Activated CD8-positive, alpha-beta memory T cell treated with anti-CD3 and anti-CD28 coated beads for 24 hours (primary cell): ENCODE data around the gene REL.
"Not testable (repeated sequence)": the region's sequence is repeated elsewhere in the genome, so short reads cannot be mapped to it uniquely, and the experiment has no call there.

Experiments used
- DNase-seq: peaks from one replicate; pipeline ENCODE4 v3.0.0-alpha.2; 2020

REL gene

GRCh38 chr2:60868589-60869273 lies 12.6 kb upstream of the REL start:
- peak; percentile 43 for DNase-seq

- DNase-seq: no peak
Observed at GRCh38 chr2:60872510-60872928, 8.9 kb upstream of the REL start.

GRCh38 chr2:60873381-60873780 lies 8.0 kb upstream of the REL start:
- no peak for DNase-seq

- DNase-seq: no peak
Observed at GRCh38 chr2:60875520-60875919, 5.9 kb upstream of the REL start.

- DNase-seq: no peak
Observed at GRCh38 chr2:60880643-60881046, 729 bp upstream of the REL start.

GRCh38 chr2:60882971-60883753 lies 1.8 kb downstream of the REL start:
- DNase-seq: no peak

GRCh38 chr2:60883896-60884295 lies 2.5 kb downstream of the REL start:
- DNase-seq: no peak

GRCh38 chr2:60884800-60885199 lies 3.4 kb downstream of the REL start:
- DNase-seq: no peak

GRCh38 chr2:60885683-60886082 lies 4.3 kb downstream of the REL start:
- DNase-seq: no peak

GRCh38 chr2:60886991-60887390 lies 5.6 kb downstream of the REL start:
- DNase-seq: no peak

- DNase-seq: no peak
Observed at GRCh38 chr2:60888853-60889252, 7.5 kb downstream of the REL start.

- not testable (repeated sequence) for DNase-seq
Observed at GRCh38 chr2:60889581-60890392, 8.4 kb downstream of the REL start.

GRCh38 chr2:60890393-60890707 lies 9.0 kb downstream of the REL start:
- no peak for DNase-seq

GRCh38 chr2:60891180-60891579 lies 9.8 kb downstream of the REL start:
- DNase-seq: no peak

- no peak for DNase-seq
Observed at GRCh38 chr2:60898567-60898966, 17.2 kb downstream of the REL start.

GRCh38 chr2:60899230-60899891 lies 18.0 kb downstream of the REL start:
- DNase-seq: no peak

GRCh38 chr2:60899892-60900249 lies 18.5 kb downstream of the REL start:
- DNase-seq: no peak

GRCh38 chr2:60901296-60901695 lies 19.9 kb downstream of the REL start:
- DNase-seq: not testable (repeated sequence)

- DNase-seq: not testable (repeated sequence)
Observed at GRCh38 chr2:60905867-60906266, 24.5 kb downstream of the REL start.

- DNase-seq: no peak
Observed at GRCh38 chr2:60906395-60906794, 25.0 kb downstream of the REL start.

- no peak for DNase-seq
Observed at GRCh38 chr2:60907329-60907728, 26.0 kb downstream of the REL start.

GRCh38 chr2:60925994-60926740 lies 44.8 kb downstream of the REL start:
- DNase-seq: no peak
